RCC 7860 (cell line): ENCODE measurements around the gene RAB13.
"Not testable (repeated sequence)": the region's sequence is repeated elsewhere in the genome, so short reads cannot be mapped to it uniquely, and the experiment has no call there.

Source experiments
- DNase-seq: peaks from one replicate; pipeline ENCODE4 v3.0.0-alpha.2; 2015; ENCODE audit warnings: low spot score
- FAIRE-seq: peaks from 2 replicates; lab custom pipeline; 2012; peaks lifted over from hg19 to GRCh38; lab: Jason Lieb, UNC

RAB13 gene

GRCh38 chr1:153985941-153986761 is at the start of gene RAB13:
RAB13 (minus strand) TSS chr1:153986339; CDS start chr1:153986236, 103 bp downstream.
- FAIRE-seq (no peak), DNase-seq (peak; percentile 76)

GRCh38 chr1:154033697-154034096 is 47.6 kb upstream of the RAB13 start:
- DNase-seq, FAIRE-seq: not testable (repeated sequence)

GRCh38 chr1:154019940-154020339 is 33.8 kb upstream of the RAB13 start:
- no peak for FAIRE-seq

GRCh38 chr1:154019269-154019668 is 33.1 kb upstream of the RAB13 start:
- no peak for FAIRE-seq

More at GRCh38 chr1:154019940-154020339, 33.8 kb upstream of the RAB13 start:
- no peak for DNase-seq

GRCh38 chr1:154014154-154014907 is 28.2 kb upstream of the RAB13 start:
- FAIRE-seq (no peak), DNase-seq (no peak)

More at GRCh38 chr1:154019269-154019668, 33.1 kb upstream of the RAB13 start:
- no peak for DNase-seq

- not testable (repeated sequence) for DNase-seq, FAIRE-seq
Observed at GRCh38 chr1:154012543-154012942, 26.4 kb upstream of the RAB13 start.

- DNase-seq (no peak), FAIRE-seq (no peak)
Observed at GRCh38 chr1:154012129-154012528, 26.0 kb upstream of the RAB13 start.

- no peak for DNase-seq
- FAIRE-seq, result no peak
Observed at GRCh38 chr1:154006136-154006535, 20.0 kb upstream of the RAB13 start.

GRCh38 chr1:154000420-154000819 is 14.3 kb upstream of the RAB13 start:
- no peak for FAIRE-seq

GRCh38 chr1:153996882-153997281 is 10.7 kb upstream of the RAB13 start:
- DNase-seq, FAIRE-seq: not testable (repeated sequence)

More at GRCh38 chr1:154000420-154000819, 14.3 kb upstream of the RAB13 start:
- DNase-seq, result no peak

- FAIRE-seq, result no peak
- DNase-seq, result no peak
Observed at GRCh38 chr1:153995640-153996039, 9.5 kb upstream of the RAB13 start.

GRCh38 chr1:153995202-153995601 is 9.1 kb upstream of the RAB13 start:
- DNase-seq, result no peak
- FAIRE-seq, result no peak

GRCh38 chr1:153991806-153992205 is 5.7 kb upstream of the RAB13 start:
- no peak for DNase-seq
- no peak for FAIRE-seq

- FAIRE-seq (no peak), DNase-seq (no peak)
Observed at GRCh38 chr1:153991151-153991630, 5.1 kb upstream of the RAB13 start.

GRCh38 chr1:153990468-153991150 is 4.5 kb upstream of the RAB13 start, which contains the start of gene RPS27:
RPS27 (plus strand) TSS chr1:153990762; CDS start chr1:153990797, 35 bp downstream.
- FAIRE-seq (peak; percentile 82), DNase-seq (peak; percentile 96)

GRCh38 chr1:153987621-153988020 is 1.5 kb upstream of the RAB13 start:
- FAIRE-seq, result no peak
- no peak for DNase-seq

GRCh38 chr1:153985341-153985912 is 712 bp downstream of the RAB13 start:
- no peak for FAIRE-seq
- peak; percentile 57 for DNase-seq

- FAIRE-seq (no peak), DNase-seq (no peak)
Observed at GRCh38 chr1:153984123-153984894, 1.8 kb downstream of the RAB13 start.

GRCh38 chr1:153981735-153982134 is 4.4 kb downstream of the RAB13 start:
- FAIRE-seq, DNase-seq: not testable (repeated sequence)

- not testable (repeated sequence) for FAIRE-seq, DNase-seq
Observed at GRCh38 chr1:153979091-153979490, 7.0 kb downstream of the RAB13 start.
